Common myeloid progenitor, CD34-positive (primary cell): Measurements from ENCODE around the gene HOXC9.

Source experiments
- CTCF ChIA-PET: fragments of 350-600 bp; sonication (Branson Sonifier 250); formaldehyde crosslinking; loops from one replicate; lab custom pipeline; 2021; ENCODE audit warnings: antibody characterized with exemption; lab: Charles Lee
- POLR2A ChIA-PET: fragments of 350-600 bp; sonication (Branson Sonifier 250); formaldehyde crosslinking; loops from one replicate; lab custom pipeline; 2021; ENCODE audit warnings: antibody characterized with exemption; lab: Charles Lee
- DNase-seq, 3 donors: peaks; one replicate each; pipeline versions ENCODE4 v3.0.0 to v3.0.0-alpha.2; 2013
- H3K27ac ChIP-seq, 2 experiments: 1 replicate in 1 of 2; 2 replicates in 1 of 2; pipeline ENCODE4 v1.7.0; 2013; ENCODE audit warnings: inconsistent platforms in 2 of 2, low read length in 2 of 2, mild to moderate bottlenecking in 2 of 2, low read depth in 1 of 2, moderate library complexity in 1 of 2; ENCODE audit not compliant: severe bottlenecking in 2 of 2, insufficient read depth in 1 of 2, poor library complexity in 1 of 2
- H3K27me3 ChIP-seq, 5 experiments: replicated peaks in 2 of 5; 1 replicate in 3 of 5; 2 replicates in 2 of 5; pipeline versions ENCODE4 v1.6.1 to v1.7.0; 2013; ENCODE audit warnings: low read length in 4 of 5, mild to moderate bottlenecking in 2 of 5, moderate library complexity in 2 of 5, inconsistent platforms in 1 of 5; ENCODE audit not compliant: insufficient read depth in 5 of 5, control insufficient read depth in 4 of 5
- H3K36me3 ChIP-seq, 4 experiments: 1 replicate in 2 of 4; 2 replicates in 2 of 4; pipeline versions ENCODE4 v1.6.1 to v1.7.0; 2013; ENCODE audit warnings: low read length in 3 of 4, control low read depth in 1 of 4, mild to moderate bottlenecking in 1 of 4; ENCODE audit not compliant: control insufficient read depth in 4 of 4, insufficient read depth in 4 of 4
- H3K4me1 ChIP-seq, 4 experiments: 1 replicate in 3 of 4; 2 replicates in 1 of 4; pipeline versions ENCODE4 v1.6.1 to v1.7.1; 2013; ENCODE audit warnings: low read length in 3 of 4, mild to moderate bottlenecking in 3 of 4, control low read depth in 1 of 4, inconsistent platforms in 1 of 4, moderate library complexity in 1 of 4; ENCODE audit not compliant: control insufficient read depth in 4 of 4, insufficient read depth in 4 of 4; ENCODE audit errors: control extremely low read depth in 1 of 4
- H3K4me3 ChIP-seq, 7 experiments: 1 replicate in 4 of 7; 2 replicates in 3 of 7; pipeline versions ENCODE4 v1.5.1 to v1.7.0; 2013; ENCODE audit warnings: mild to moderate bottlenecking in 7 of 7, low read length in 6 of 7, moderate library complexity in 6 of 7, inconsistent platforms in 2 of 7, low read depth in 2 of 7, control low read depth in 1 of 7; ENCODE audit not compliant: insufficient read depth in 4 of 7, control insufficient read depth in 1 of 7; ENCODE audit errors: extremely low read depth in 1 of 7
- H3K9me3 ChIP-seq, 5 experiments: 1 replicate in 4 of 5; 2 replicates in 1 of 5; pipeline versions ENCODE4 v1.6.1 to v1.7.1; 2013; ENCODE audit warnings: low read length in 4 of 5, mild to moderate bottlenecking in 2 of 5, inconsistent platforms in 1 of 5, low read depth in 1 of 5, moderate library complexity in 1 of 5; ENCODE audit not compliant: control insufficient read depth in 4 of 5, insufficient read depth in 2 of 5; ENCODE audit errors: control extremely low read depth in 1 of 5
- WGBS: methylation state at CpG from one replicate; pipeline ENCODE4 v1.1.5; 2013; ENCODE audit not compliant: insufficient coverage; 5-methylcytosine and 5-hydroxymethylcytosine counted together

The HOXC9 gene

GRCh38 chr12:54037360-54038283 is 37.7 kb downstream of the HOXC9 start:
- POLR2A ChIA-PET: no interaction called here
- CTCF ChIA-PET: interaction anchor here (0.8 to 2.4 kb wide), 5 partner anchors 27 to 164 kb away, joined by 3 to 8 read pairs (median 3); no protein-coding TSS in a partner anchor
- Histone ChIP-seq H3K27ac (no peak overlapping the region), H3K4me1 (peaks cover 0 to 21% (median 10%) of the 10 kb centered on the region in 4 experiments), H3K9me3 (peaks cover 0 to 13% (median 1%) of the 10 kb centered on the region in 5 experiments), H3K4me3 (no peak overlapping the region), H3K36me3 (no peaks in the 10 kb centered on the region), H3K27me3 (peaks cover 28 to 100% (median 64%) of the 10 kb centered on the region in 5 experiments)
- DNase-seq: no peak
- WGBS: no CpG with 5 or more reads among the region's 14 CpGs

- Histone ChIP-seq H3K9me3 (peaks cover 0 to 7% (median 0%) of the 10 kb centered on the region in 5 experiments), H3K27me3 (peaks cover 29 to 100% (median 65%) of the 10 kb centered on the region in 5 experiments), H3K4me1 (peaks cover 0 to 14% (median 8%) of the 10 kb centered on the region in 4 experiments), H3K4me3 (no peak overlapping the region), H3K36me3 (no peaks in the 10 kb centered on the region), H3K27ac (no peak overlapping the region)
- ChIA-PET CTCF (interaction anchor here (0.8 to 2.4 kb wide), 7 partner anchors 16 to 163 kb away, joined by 3 to 8 read pairs (median 3); no protein-coding TSS in a partner anchor), POLR2A (interaction anchor here (0.5 kb wide), 1 partner anchor 59 kb away, joined by 3 read pairs; no protein-coding TSS in a partner anchor)
- 80% methylated on average over 5 of the region's 5 CpGs for WGBS
- DNase-seq: no peak
Observed at GRCh38 chr12:54038284-54038870, 38.4 kb downstream of the HOXC9 start.

GRCh38 chr12:54038871-54039414 is 39.0 kb downstream of the HOXC9 start:
- peaks cover 29 to 100% (median 65%) of the 10 kb centered on the region in 5 experiments for H3K27me3 ChIP-seq
- CTCF ChIA-PET: interaction anchor here (1.2 to 1.8 kb wide), 4 partner anchors 17 to 79 kb away, joined by 3 to 6 read pairs (median 3); no protein-coding TSS in a partner anchor

GRCh38 chr12:54039417-54040147 is 39.6 kb downstream of the HOXC9 start:
- no peak for DNase-seq
- H3K4me1 ChIP-seq: peaks cover 0 to 3% (median under 1%) of the 10 kb centered on the region in 4 experiments
- H3K36me3 ChIP-seq: no peaks in the 10 kb centered on the region
- H3K4me3 ChIP-seq: no peak overlapping the region
- 51% methylated on average over 15 of the region's 16 CpGs for WGBS
- H3K9me3 ChIP-seq: peaks cover 0 to 4% (median 0%) of the 10 kb centered on the region in 5 experiments
- ChIA-PET POLR2A (no interaction called here), CTCF (interaction anchor here (1.2 to 1.8 kb wide), 3 partner anchors 18 to 33 kb away, joined by 3 to 6 read pairs (median 3); no protein-coding TSS in a partner anchor)
- peaks cover 29 to 100% (median 62%) of the 10 kb centered on the region in 5 experiments for H3K27me3 ChIP-seq
- no peak overlapping the region for H3K27ac ChIP-seq

More at GRCh38 chr12:54038871-54039414, 39.0 kb downstream of the HOXC9 start:
- Histone ChIP-seq H3K4me3 (no peak overlapping the region), H3K36me3 (no peaks in the 10 kb centered on the region), H3K27ac (no peak overlapping the region), H3K9me3 (peaks cover 0 to 4% (median 0%) of the 10 kb centered on the region in 5 experiments), H3K4me1 (peaks cover 0 to 10% (median 5%) of the 10 kb centered on the region in 4 experiments)
- POLR2A ChIA-PET: interaction anchor here (0.5 kb wide), 1 partner anchor 60 kb away, joined by 3 read pairs; no protein-coding TSS in a partner anchor
- no peak for DNase-seq
- 81% methylated on average over 9 of the region's 9 CpGs for WGBS

GRCh38 chr12:54040148-54040494 is 40.2 kb downstream of the HOXC9 start:
- H3K9me3 ChIP-seq: peaks cover 0 to 4% (median 0%) of the 10 kb centered on the region in 5 experiments
- no peak for DNase-seq
- no peak overlapping the region for H3K4me3 ChIP-seq
- peaks cover 32 to 100% (median 63%) of the 10 kb centered on the region in 5 experiments for H3K27me3 ChIP-seq
- CTCF ChIA-PET: interaction anchor here (1.2 to 1.6 kb wide), 3 partner anchors 35 to 161 kb away, joined by 4 to 5 read pairs (median 5); partner anchors contain the start of gene SMUG1
- H3K27ac ChIP-seq: no peak overlapping the region
- no peaks in the 10 kb centered on the region for H3K4me1 ChIP-seq
- WGBS: 80% methylated on average over 2 of the region's 4 CpGs
- POLR2A ChIA-PET: no interaction called here
- no peaks in the 10 kb centered on the region for H3K36me3 ChIP-seq

GRCh38 chr12:54040648-54041047 is 40.7 kb downstream of the HOXC9 start:
- H3K36me3 ChIP-seq: no peaks in the 10 kb centered on the region
- peaks cover 0 to 4% (median 0%) of the 10 kb centered on the region in 5 experiments for H3K9me3 ChIP-seq
- H3K27me3 ChIP-seq: peaks cover 37 to 100% (median 61%) of the 10 kb centered on the region in 5 experiments
- POLR2A ChIA-PET: no interaction called here
- DNase-seq: no peak
- H3K4me3 ChIP-seq: no peak overlapping the region
- no peaks in the 10 kb centered on the region for H3K4me1 ChIP-seq
- no peak overlapping the region for H3K27ac ChIP-seq
- no CpG with 5 or more reads among the region's 3 CpGs for WGBS
- CTCF ChIA-PET: interaction anchor here (0.8 to 1.7 kb wide), 8 partner anchors 8 to 167 kb away, joined by 3 to 11 read pairs (median 5); partner anchors contain the start of genes HOXC4, HOXC5 and SMUG1
